ENCODE data around the gene TTC23.
"Not testable (repeated sequence)": the region's sequence is repeated elsewhere in the genome, so short reads cannot be mapped to it uniquely, and the experiment has no call there.

TTC23 gene

DNA sequence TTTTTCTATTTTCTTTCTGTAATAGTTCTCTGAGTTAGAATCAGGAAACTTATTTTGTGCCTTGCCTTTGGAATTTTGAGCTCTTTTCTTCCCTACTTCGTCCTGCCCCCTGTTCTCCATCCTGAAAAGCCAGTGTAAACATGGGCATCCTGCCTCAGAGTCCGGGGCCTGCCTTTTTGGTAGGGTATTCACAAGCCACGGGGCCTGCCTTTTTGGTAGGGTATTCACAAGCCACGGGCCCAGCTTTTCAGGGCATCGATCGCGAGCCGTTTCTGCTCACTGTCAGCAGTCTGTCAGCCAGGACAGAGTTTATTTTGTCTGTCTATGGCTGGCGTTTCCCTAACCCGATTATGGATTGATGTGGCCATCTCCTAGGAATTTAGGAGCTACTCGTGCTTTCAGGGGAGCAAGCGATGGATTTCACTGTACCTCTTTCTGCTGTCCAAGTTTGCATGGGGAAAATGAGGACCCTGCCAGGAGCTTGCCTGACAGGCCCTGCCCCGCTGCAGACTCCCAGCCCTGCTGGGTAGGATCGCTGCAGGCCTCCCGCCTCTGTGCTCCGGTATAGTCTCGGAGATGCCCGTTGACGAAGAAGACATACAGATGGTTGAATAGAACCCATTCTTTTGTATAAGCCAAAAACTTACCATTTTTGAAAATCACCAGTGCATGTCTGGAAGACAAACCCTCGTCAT lies 131.7 kb downstream of the TTC23 start:
- in situ Hi-C loops (cut with HindIII; ENCODE audit: low pct_ligation_motif_present, low pct_unique_long_range_greater_than_20kb, low sequenced_read_pairs): no loop called here
- no peak for DNase-seq

DNA sequence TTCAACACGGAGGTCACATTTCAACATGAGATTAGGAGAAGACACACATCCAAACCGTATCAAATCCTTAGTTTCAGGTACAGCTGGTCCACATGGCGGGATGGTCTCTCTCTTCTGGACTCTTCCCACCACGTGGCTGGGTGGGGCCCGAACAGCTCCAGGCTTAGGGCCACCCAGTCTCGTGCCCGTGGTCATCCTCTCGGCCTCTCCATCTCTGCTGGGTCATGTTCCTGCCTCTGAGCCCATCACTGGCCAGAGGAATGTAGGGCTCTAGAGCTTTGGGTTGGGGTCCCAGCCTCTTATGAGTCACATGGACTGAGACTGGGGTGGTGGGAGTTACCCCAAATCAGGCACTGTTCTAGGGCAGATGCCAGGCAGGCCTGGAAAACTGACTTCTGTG lies 132.3 kb downstream of the TTC23 start:
- in situ Hi-C loops (cut with HindIII; ENCODE audit: low pct_ligation_motif_present, low pct_unique_long_range_greater_than_20kb, low sequenced_read_pairs): no loop called here
- DNase-seq: no peak

- in situ Hi-C loops (cut with HindIII; ENCODE audit: low pct_ligation_motif_present, low pct_unique_long_range_greater_than_20kb, low sequenced_read_pairs): no loop called here
- no peak for DNase-seq
These were observed 133.8 kb downstream of the TTC23 start for GRCh38 chr15:99115300-99116215.

DNA sequence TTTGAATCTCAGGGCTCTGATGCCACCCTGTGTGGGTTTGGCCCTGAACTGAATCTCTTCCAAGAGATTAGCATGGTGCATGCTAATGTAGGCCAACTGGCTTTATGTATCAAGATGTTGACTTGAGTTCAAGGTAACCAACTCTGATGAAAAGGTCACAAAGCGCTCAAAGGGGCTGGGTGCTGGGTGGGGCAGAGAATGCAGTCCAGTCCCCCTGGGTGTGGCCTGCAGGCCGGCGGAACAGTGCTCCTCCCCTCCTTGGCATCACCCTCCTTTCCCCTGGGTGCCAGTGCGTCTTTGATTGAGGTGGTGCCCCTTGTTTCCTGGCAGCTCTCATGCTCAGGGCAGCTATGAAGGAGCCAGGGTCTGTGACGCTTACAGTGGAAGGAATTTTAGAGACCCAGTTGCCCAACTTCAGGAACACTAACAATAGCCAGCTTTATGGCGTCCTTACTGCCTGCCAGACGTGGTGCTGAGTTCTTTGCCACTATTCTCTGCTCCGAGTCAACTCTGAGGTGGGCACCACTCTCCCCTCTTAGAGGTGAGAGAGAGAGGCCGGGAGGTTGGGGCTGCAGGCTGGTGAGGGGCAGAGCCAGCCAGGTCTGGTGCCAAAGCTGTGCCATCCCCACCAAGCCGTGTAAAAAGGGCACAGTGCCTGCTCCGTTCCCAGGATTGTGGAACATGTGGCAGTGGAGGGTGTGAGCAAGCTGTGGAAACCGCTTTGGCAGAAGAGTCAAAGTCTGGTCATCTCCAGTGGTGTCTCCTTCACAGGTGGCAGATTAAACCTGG lies 134.7 kb downstream of the TTC23 start:
- in situ Hi-C loops (cut with HindIII; ENCODE audit: low pct_ligation_motif_present, low pct_unique_long_range_greater_than_20kb, low sequenced_read_pairs): no loop called here
- DNase-seq: no peak

DNA sequence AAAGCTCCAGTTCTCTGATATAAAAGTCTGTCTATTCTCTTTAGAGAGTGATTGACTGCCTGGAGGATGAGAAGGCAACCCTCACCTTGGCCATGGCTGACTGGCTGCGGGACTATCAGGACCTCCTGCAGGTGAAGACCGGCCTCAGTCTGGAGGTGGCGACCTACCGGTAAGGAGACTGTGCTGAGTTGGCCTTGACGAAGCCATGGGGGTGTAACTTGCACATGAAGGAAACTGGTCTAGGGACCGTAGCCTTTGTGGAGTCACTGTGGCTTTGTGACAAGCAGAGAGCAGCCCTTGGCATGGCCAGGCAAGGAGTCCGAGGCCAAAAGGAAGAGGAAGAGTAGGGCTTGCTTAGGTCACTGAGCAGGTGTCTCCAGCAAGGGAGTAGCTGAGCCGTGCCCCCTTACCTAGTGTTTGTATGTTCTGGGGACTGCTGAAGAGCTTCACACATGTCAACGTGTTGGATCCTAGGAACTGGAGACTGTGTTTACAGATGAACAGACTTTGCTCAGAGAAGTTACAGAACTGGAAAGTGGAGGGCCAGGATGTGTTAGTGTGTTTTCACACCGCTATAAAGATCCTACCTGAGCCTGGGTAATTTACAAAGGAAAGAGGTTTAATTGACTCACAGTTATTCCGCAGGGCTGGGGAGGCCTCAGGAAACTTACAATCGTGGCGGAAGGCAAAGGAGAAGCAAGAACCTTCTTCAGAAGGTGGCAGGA lies 135.7 kb downstream of the TTC23 start:
- DNase-seq: no peak
- in situ Hi-C loops (cut with HindIII; ENCODE audit: low pct_ligation_motif_present, low pct_unique_long_range_greater_than_20kb, low sequenced_read_pairs): no loop called here

DNA sequence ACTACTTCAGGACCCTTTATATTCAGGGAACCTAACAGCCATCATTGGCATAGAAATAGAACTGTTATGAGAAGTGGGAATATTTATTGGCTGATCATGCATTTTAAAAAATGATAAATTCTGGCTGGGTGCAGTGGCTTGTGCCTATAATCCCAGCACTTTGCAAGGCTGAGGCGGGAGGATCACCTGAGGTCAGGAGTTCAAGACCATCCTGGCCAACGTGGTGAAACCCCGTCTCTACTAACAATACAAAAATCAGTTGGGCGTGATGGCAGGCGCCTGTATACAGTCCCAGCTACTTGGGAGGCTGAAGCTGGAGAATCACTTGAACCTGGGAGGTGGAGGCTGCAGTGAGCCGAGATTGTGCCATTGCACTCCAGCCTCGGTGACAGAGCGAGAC lies 137.7 kb downstream of the TTC23 start:
- in situ Hi-C loops (cut with HindIII; ENCODE audit: low pct_ligation_motif_present, low pct_unique_long_range_greater_than_20kb, low sequenced_read_pairs); DNase-seq: not testable (repeated sequence)

DNA sequence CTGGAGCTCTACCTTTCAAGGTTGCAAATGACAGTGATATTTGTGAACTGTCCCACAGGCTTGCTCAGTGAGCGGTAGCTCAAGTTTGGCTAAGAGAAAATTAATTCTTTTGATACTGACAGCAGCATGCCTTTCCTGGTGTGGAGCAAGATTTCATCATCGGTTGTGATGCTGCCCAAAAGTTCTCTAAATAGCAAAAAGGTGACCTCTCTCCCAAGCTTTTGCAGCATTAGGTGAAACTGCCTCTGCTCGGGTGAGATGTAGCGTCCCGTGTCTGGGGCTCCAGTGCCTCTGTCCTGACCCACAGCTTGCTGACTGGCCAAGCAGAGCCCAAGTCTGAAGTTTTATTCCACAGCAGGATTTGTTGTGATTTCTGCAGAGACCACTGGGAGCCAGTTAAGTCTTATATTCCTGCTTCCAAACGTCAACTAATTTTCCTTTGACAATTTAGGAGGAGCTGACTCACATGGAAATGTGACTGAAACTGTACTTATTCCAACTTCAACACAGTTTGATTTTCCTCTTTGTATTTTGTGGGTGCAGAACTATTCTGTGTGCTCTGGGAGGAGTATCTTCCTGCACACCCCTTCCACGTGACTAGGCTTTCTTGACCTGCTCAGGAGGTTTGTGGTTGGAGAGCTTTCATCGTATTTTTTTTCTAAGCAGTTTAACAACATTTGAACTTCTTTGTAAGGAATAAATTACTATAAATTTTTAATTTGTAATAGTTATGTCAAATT lies 138.6 kb downstream of the TTC23 start:
- no peak for DNase-seq
- in situ Hi-C loops (cut with HindIII; ENCODE audit: low pct_ligation_motif_present, low pct_unique_long_range_greater_than_20kb, low sequenced_read_pairs): no loop called here

GRCh38 chr15:99110093-99110492 lies 139.3 kb downstream of the TTC23 start:
- in situ Hi-C loops (cut with HindIII; ENCODE audit: low pct_ligation_motif_present, low pct_unique_long_range_greater_than_20kb, low sequenced_read_pairs): no loop called here
- no peak for DNase-seq

- no peak for DNase-seq
- in situ Hi-C loops (cut with HindIII; ENCODE audit: low pct_ligation_motif_present, low pct_unique_long_range_greater_than_20kb, low sequenced_read_pairs): loop anchor here (10.0 kb wide), 1 partner anchor 95 kb away; no protein-coding TSS in a partner anchor
These were observed 139.8 kb downstream of the TTC23 start for GRCh38 chr15:99109555-99110021.

GRCh38 chr15:99108993-99109392 lies 140.4 kb downstream of the TTC23 start:
- no peak for DNase-seq
- in situ Hi-C loops (cut with HindIII; ENCODE audit: low pct_ligation_motif_present, low pct_unique_long_range_greater_than_20kb, low sequenced_read_pairs): loop anchor here (10.0 kb wide), 1 partner anchor 96 kb away; no protein-coding TSS in a partner anchor

DNA sequence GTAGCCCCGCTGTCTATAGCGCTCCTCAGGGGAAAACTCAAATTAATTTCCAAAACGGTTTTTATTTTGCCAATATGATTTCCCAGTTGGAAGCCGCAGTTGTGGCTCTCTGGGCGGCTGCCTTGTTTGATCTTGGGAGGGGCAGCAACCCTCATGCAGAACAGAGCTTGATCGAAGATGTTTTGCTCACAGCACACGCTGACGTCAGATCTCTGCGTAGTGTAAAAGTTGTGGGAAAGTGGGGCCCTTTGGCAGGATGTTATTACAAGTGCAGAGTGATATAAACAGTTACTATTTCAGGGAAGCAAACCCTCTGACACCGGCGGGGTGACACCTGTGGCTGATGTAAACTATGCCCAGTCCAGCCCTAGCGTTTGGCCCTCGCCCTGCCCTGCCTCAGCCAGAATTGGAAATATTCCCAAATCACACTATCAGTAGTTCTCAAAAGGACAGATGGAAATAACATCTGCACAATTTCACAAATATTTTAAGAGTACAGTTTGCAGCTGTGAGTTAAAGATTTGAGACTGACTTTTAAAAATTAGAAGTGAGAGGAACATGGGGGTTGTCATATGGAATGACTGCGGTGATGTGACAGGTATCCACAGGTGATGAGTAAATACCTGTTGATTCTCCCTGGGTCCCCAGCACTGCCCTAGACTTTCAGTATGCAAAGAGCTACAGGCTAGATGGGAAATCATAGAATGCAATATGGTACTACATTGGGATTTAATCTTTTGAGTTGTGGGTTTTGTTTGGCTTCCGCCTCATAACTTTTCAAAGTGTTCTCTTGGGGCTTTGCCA lies 142.8 kb downstream of the TTC23 start:
- DNase-seq: no peak
- in situ Hi-C loops (cut with HindIII; ENCODE audit: low pct_ligation_motif_present, low pct_unique_long_range_greater_than_20kb, low sequenced_read_pairs): loop anchor here (10.0 kb wide), 1 partner anchor 98 kb away; no protein-coding TSS in a partner anchor

- DNase-seq: peak; percentile 58
- in situ Hi-C loops (cut with HindIII; ENCODE audit: low pct_ligation_motif_present, low pct_unique_long_range_greater_than_20kb, low sequenced_read_pairs): loop anchor here (10.0 kb wide), 1 partner anchor 99 kb away; no protein-coding TSS in a partner anchor
These were observed 143.7 kb downstream of the TTC23 start for GRCh38 chr15:99105514-99106341.

DNA sequence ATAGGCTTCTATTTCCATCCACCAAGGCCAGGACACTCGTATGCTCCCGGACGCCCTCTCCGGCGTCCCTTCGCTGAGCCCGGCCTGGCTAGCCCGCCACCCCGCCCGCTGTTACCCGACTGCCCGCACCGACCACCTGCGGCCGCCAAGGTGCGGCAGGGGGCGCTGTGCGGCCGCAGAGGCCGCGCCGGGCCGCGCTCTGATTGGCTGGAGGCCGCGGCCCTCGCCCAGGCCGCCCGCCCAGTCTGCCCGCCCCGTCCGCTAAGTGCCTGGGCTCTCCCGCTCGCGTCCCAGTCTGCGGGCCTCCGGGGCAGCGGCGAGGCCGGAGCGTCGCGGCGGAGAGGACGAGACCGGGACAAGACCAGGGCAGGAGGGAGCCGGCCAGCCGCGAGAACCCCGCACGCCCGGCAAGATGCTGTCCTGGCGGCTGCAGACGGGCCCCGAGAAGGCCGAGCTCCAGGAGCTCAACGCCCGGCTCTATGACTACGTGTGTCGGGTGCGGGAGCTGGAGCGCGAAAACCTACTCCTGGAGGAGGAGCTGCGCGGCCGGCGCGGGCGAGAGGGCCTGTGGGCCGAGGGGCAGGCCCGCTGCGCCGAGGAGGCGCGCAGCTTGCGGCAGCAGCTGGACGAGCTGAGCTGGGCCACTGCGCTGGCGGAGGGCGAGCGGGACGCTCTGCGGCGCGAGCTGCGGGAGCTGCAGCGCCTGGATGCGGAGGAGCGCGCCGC lies 144.4 kb downstream of the TTC23 start, which contains the start of gene SYNM:
TSS of gene SYNM (plus strand) at position 293 of the 726 bp plus-strand sequence. CDS start at position 413, 120 bp downstream.
- in situ Hi-C loops (cut with HindIII; ENCODE audit: low pct_ligation_motif_present, low pct_unique_long_range_greater_than_20kb, low sequenced_read_pairs): loop anchor here (10.0 kb wide), 1 partner anchor 100 kb away; no protein-coding TSS in a partner anchor
- peak; percentile 79 for DNase-seq

DNA sequence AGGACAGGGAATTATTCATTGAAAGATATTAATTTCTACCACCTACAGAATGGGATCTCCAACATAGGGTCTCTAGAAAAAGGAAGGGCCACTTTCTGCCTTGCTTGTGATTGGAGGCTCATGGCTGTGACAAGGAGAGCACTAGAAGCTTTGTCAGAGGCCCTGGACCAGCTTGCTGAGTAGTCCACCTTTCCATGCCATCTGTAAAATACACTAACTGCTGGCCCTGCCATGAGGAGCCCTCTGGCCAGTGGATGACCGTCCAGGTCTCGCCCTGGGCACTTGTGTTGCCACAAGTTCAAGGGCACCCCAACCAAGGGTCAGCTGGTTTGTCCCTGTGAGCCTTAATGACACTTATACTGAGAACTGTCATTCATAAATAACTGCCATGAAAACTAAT lies 146.1 kb downstream of the TTC23 start:
- no peak for DNase-seq
- in situ Hi-C loops (cut with HindIII; ENCODE audit: low pct_ligation_motif_present, low pct_unique_long_range_greater_than_20kb, low sequenced_read_pairs): loop anchor here (10.0 kb wide), 1 partner anchor 102 kb away; no protein-coding TSS in a partner anchor

Measured in ACHN (cell line).